A673 (cell line): ENCODE data around the gene UFL1. TPM values are rescaled to one million over a fixed set of nuclear protein-coding genes. Genes with fewer than 3 reads are reported as not detected.
"Not testable (repeated sequence)": the region's sequence is repeated elsewhere in the genome, so short reads cannot be mapped to it uniquely, and the experiment has no call there.

ENCODE experiments used
- Bru-seq: library from RNA; stranded (reverse); fragments of 400-500 nt; gene quantifications from one replicate; lab custom pipeline; 2021; lab: Mats Ljungman, UMichigan
- BruChase-seq, 2 experiments: library from RNA; stranded (reverse); fragments of 400-500 nt; gene quantifications; one replicate each; lab custom pipeline; 2021; lab: Mats Ljungman, UMichigan
- BruUV-seq: library from RNA; stranded (reverse); fragments of 400-500 nt; replicated peaks from 2 replicates; lab custom pipeline; 2021; lab: Mats Ljungman, UMichigan
- CTCF ChIA-PET: fragments of 300-600 bp; sonication (Branson Sonifier 250); formaldehyde crosslinking; loops from one replicate; lab custom pipeline; 2022; ENCODE audit warnings: antibody characterized with exemption; lab: Charles Lee
- POLR2A ChIA-PET: fragments of 300-600 bp; sonication (Branson Sonifier 250); formaldehyde crosslinking; loops from one replicate; lab custom pipeline; 2022; ENCODE audit warnings: antibody characterized with exemption; ENCODE audit not compliant: low non-redundant PET; lab: Charles Lee
- DNase-seq: peaks from one replicate; pipeline ENCODE4 v3.0.0-alpha.2; 2015; ENCODE audit warnings: low spot score
- H3K27ac ChIP-seq: fragments of 200-600 bp; sonication (generic); 2 replicates; pipeline ENCODE4 v1.5.1; 2016; ENCODE audit warnings: mixed run types, low read depth, mild to moderate bottlenecking, mixed read lengths, antibody characterized with exemption, low read length; ENCODE audit not compliant: poor library complexity, severe bottlenecking
- H3K27me3 ChIP-seq: fragments of 200-600 bp; sonication (generic); replicated peaks from 2 replicates; pipeline ENCODE4 v1.6.1; 2017; ENCODE audit warnings: mixed run types, low read depth, mild to moderate bottlenecking, mixed read lengths, antibody characterized with exemption, low read length; ENCODE audit not compliant: insufficient read depth, poor library complexity
- H3K36me3 ChIP-seq: fragments of 200-600 bp; sonication (generic); 2 replicates; pipeline ENCODE4 v1.6.1; 2016; ENCODE audit warnings: mixed run types, mild to moderate bottlenecking, mixed read lengths, antibody characterized with exemption, low read length; ENCODE audit not compliant: insufficient read depth, poor library complexity, severe bottlenecking
- H3K4me1 ChIP-seq: fragments of 200-600 bp; sonication (generic); 2 replicates; pipeline ENCODE4 v1.6.1; 2017; ENCODE audit warnings: mixed run types, mild to moderate bottlenecking, mixed read lengths, antibody characterized with exemption, low read length; ENCODE audit not compliant: insufficient read depth, poor library complexity, severe bottlenecking
- H3K4me3 ChIP-seq: fragments of 200-600 bp; sonication (generic); 2 replicates; pipeline ENCODE4 v1.5.1; 2016; ENCODE audit warnings: low read depth, mixed run types, mild to moderate bottlenecking, mixed read lengths, low read length; ENCODE audit not compliant: poor library complexity, severe bottlenecking
- H3K9me3 ChIP-seq: fragments of 200-600 bp; sonication (generic); 2 replicates; pipeline ENCODE4 v1.6.1; 2016; ENCODE audit warnings: mixed run types, low read depth, mild to moderate bottlenecking, mixed read lengths, antibody characterized with exemption, low read length; ENCODE audit not compliant: poor library complexity, severe bottlenecking
- CTCF ChIP-seq: fragments of 300-800, 200-600 bp; sonication (generic); conservative IDR thresholded peaks from 2 replicates; pipeline ENCODE4 v1.5.1; 2017; ENCODE audit warnings: low read depth, mild to moderate bottlenecking, antibody characterized with exemption, low read length, moderate library complexity, mixed read lengths
- EZH2 ChIP-seq: fragments of 200-600 bp; sonication (generic); IDR thresholded peaks from 2 replicates; pipeline ENCODE4 v1.6.1; 2017; ENCODE audit warnings: borderline replicate concordance, low read depth, mild to moderate bottlenecking, mixed read lengths, antibody characterized with exemption, low read length; ENCODE audit not compliant: poor library complexity, severe bottlenecking
- intact Hi-C: fragments of 100-400 bp; cut with micrococcal nuclease; formaldehyde crosslinking; loops from one replicate; pipeline ENCODE4 v1.10.0; 2022; ENCODE audit not compliant: unreplicated experiment
- long read RNA-seq: library from polyadenylated mRNA; stranded (forward); transcript quantifications from one replicate; pipeline ENCODE4 v2.0.0, GENCODE V29; 2022
- total RNA-seq: library from RNA; stranded (reverse); gene quantifications from 2 replicates; pipeline ENCODE4 v1.2.3, GENCODE V29; 2021

Gene UFL1
- total RNA-seq (19.6 and 25.0 TPM in 2 replicates), Bru-seq, nascent RNA (percentile 86 among the genes with signal in this experiment), BruChase-seq, experiment 1, labeled RNA remaining after a 2-hour chase (percentile 84 among the genes with signal in this experiment), BruChase-seq, experiment 2, labeled RNA remaining after a 6-hour chase (percentile 80 among the genes with signal in this experiment)
- long read RNA-seq, full-length matches to known transcripts: 36 of 54 reads
- long read RNA-seq, partial matches to known transcripts: 6 of 54 reads
- long read RNA-seq, other reads (novel, unspliced or antisense): 12 of 54 reads

GRCh38 chr6:96521644-96522464 is at the start of gene UFL1:
TSS of gene UFL1 (plus strand) at chr6:96521806. CDS start at chr6:96521874, 68 bp downstream.
- peak within 1 kb of the TSS; percentile 95 for H3K27ac ChIP-seq
- peak within 1 kb of the TSS; percentile 84 for H3K4me3 ChIP-seq
- BruUV-seq: no TSS peak
- peak; percentile 97 for DNase-seq
- H3K36me3 ChIP-seq: peaks cover 25% of the 10 kb centered on the region
- POLR2A ChIA-PET: no interaction called here
- H3K4me1 ChIP-seq: peaks cover 20% of the 10 kb centered on the region
- H3K9me3 ChIP-seq: no peaks in the 10 kb centered on the region
- TF ChIP-seq EZH2 (no peak), CTCF (no peak)
- CTCF ChIA-PET: no interaction called here
- intact Hi-C loops: loop anchor here (10.0 kb wide), 1 partner anchor 373 kb away; the partner anchor contains the start of gene NDUFAF4
- no peaks in the 10 kb centered on the region for H3K27me3 ChIP-seq

GRCh38 chr6:96472291-96472690 is 49.3 kb upstream of the UFL1 start:
- H3K4me1 ChIP-seq, BruUV-seq, intact Hi-C loops, H3K4me3 ChIP-seq, DNase-seq, CTCF ChIA-PET, H3K36me3 ChIP-seq, H3K27me3 ChIP-seq, H3K9me3 ChIP-seq, H3K27ac ChIP-seq, POLR2A ChIA-PET: not testable (repeated sequence)

GRCh38 chr6:96478695-96479094 is 42.9 kb upstream of the UFL1 start:
- no peak for DNase-seq
- TF ChIP-seq EZH2: no peak
- TF ChIP-seq CTCF: no peak
- H3K36me3 ChIP-seq: no peaks in the 10 kb centered on the region
- ChIA-PET POLR2A (no interaction called here), CTCF (no interaction called here)
- H3K9me3 ChIP-seq: no peaks in the 10 kb centered on the region
- no peak overlapping the region for H3K4me3 ChIP-seq
- no TSS peak for BruUV-seq
- H3K27ac ChIP-seq: no peak overlapping the region
- no peaks in the 10 kb centered on the region for H3K4me1 ChIP-seq
- no peaks in the 10 kb centered on the region for H3K27me3 ChIP-seq
- intact Hi-C loops: no loop called here
